Fibroblast of skin of back (primary cell): ENCODE measurements around the gene OTOA. TPM values are rescaled to one million over a fixed set of nuclear protein-coding genes. Genes with fewer than 3 reads are reported as not detected.
"Not testable (repeated sequence)": the region's sequence is repeated elsewhere in the genome, so short reads cannot be mapped to it uniquely, and the experiment has no call there.

Experiments used
- DNase-seq: peaks from one replicate; pipeline ENCODE4 v3.0.0-alpha.2; 2013
- polyA plus RNA-seq, 2 experiments: library from polyadenylated mRNA; unstranded; fragments of 120-200 nt; gene quantifications; one replicate each; pipeline ENCODE4 v1.2.1, GENCODE V29; 2013; ENCODE audit not compliant: insufficient read length in 2 of 2

The OTOA gene
- not detected for polyA plus RNA-seq (2013, experiment 1 of 2; ENCODE audit: insufficient read length)
- polyA plus RNA-seq (2013, experiment 2 of 2; ENCODE audit: insufficient read length) = not detected

DNA sequence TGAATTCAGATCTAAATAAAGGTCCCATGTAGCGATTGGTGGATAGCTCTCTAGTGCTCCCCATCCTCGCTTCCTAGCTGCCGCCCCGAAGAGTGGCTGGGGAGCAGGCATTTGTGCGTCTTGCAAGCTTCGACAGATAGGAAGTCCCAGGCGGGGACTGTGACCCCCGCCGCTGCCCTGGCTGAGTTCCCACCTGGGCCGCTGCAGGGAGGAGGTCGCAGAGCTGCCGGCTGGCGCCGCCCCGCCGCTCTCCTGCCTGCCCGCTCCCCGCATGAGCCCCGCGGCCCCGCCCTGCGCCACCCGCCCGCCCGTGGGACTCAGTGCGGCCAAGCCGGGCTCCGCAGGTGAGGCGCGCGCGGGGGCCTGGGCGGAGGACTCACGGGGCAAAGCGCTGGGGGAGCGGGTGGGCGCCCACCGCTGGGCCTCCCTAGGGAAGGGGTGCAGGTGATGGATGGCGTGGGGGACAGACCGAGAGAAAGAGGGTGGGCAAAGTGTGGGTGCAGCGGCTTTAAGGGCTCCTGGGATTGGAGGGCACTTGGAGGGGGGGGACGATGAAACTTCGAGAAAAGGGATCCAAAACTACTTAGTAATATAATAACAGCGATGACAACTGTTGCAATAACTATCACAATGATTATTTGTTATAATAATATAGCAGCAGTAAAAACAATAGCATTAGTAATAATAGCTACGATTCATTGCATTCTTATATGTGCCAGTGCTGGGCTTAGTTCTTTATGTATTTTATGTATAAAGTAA, at the start of gene OTOA:
Gene OTOA (plus strand): TSS at position 80 of the 759 bp plus-strand sequence. CDS start 14,547 bp downstream, outside the sequence.
- DNase-seq = no peak

DNA sequence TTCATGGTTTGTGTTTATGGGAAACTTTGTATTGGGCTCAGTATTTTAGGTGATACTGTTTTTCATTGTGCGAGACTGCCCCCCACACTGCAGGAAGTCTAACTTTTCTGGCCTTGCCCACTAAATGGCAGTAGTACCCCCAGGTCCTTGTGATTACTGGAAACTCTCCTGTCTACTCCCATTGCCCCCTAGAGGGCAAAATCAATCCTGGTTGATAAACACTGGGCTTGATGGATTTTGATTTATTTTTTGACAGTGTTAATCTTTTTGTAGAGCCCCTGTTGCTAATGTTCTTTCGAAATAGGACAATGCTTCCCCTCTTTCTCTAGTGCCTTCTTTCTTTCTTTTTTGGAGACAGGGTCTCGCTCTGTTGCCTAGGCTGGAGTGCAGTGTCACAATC, 48.9 kb upstream of the OTOA start:
- DNase-seq = no peak

DNA sequence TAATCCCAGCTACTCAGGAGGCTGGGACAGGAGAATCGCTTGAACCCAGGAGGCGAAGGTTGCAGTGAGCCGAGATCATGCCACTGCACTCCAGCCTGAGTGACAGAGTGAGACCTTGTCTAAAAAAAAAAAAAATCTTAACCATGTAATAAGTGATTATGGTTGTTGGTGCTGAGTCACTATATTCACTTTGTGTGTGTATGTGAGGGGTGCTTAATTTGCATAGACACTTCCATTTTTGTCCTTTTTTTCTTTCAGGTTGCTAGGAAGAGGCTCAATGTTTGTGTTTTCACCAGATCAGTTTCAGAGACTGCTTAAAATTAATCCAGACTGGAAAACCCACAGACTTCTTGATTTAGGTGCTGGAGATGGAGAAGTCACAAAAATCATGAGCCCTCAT, 46.2 kb upstream of the OTOA start:
- no peak for DNase-seq

DNA sequence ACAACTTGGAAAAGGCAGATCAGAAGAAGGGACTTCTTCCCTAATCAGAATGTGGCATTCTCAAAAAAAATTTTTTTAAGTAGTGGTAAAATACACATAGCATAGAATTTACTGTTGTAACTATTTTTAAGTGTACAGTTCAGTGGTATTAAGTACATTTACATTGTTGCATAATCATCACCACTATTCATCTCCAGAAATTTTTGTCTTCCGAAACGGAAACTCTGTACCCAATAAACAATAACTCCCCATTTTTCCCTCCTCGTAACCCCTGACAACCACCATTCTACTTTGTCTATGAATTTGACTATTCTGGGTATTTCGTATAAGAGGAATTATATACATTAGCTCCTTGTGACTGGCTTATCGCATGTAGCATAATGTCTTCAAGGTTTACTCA, 45.5 kb upstream of the OTOA start:
- DNase-seq = no peak

DNA sequence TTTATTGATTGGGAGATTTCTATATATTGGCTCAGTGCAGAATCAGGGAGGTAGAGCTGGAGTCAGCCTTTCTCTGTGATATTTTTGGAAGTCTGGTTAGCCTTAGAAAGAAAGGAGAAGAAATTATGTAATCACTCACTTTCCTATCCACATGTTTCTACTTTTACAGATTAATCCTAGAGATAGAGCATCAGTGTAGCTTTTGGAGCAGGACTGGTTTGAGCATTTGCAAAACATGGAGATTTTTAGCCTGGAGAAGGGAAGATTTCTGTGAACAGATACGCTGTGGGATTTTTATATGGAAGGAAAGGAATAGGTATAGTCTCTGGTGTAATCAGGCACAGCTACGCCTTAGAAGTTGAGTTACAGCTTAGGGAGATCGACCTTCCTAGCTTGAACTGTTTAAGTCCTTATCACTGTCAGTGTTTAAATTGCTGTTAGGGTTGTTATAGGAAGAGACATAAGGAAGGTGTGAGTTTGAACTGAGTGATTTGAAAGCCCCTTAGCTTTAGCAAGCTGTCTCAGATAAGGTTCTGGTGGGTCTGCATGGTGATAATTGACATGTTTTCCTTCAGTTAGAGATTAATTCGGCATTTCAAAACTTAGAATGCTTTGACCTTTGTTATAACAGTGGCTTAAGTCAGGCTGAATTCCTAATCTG, 43.9 kb upstream of the OTOA start:
- DNase-seq = no peak

DNA sequence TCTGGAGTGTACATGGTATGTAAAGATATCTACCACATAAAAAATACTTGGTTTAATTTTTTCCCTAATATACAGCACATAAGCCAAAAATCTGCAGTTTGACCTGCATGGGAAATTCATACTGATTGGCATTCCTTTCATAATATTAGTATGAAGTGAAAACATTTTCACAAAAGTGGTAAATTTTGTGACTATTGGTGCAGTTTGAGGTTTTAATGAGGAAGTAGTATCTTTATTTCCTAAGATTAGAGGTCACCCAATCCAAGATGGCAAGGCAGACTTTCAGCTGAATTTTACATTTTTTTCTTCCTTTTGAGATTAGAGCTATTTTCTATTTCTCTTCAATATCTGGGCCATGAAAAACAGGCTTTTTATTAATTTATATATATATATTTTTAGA, 43.2 kb upstream of the OTOA start:
- DNase-seq = no peak

DNA sequence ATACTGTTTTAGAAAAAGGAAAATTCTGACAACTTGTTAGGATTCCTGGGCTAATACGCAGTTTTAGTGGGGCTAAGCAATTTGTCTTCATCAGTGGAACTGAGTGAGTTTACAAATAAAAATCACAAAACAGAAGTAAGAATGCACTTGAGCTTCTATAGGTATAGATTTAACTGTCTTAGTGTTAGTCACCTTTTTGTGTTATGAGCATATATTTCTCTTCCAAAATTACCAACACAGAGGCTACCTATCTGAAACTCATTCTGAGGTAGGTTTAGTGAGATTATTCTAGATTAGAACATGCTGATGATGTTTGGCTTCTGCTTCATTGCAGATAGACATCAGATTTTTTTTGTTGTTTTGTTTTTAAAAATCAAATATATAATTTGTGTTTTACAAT, 41.2 kb upstream of the OTOA start:
- no peak for DNase-seq

DNA sequence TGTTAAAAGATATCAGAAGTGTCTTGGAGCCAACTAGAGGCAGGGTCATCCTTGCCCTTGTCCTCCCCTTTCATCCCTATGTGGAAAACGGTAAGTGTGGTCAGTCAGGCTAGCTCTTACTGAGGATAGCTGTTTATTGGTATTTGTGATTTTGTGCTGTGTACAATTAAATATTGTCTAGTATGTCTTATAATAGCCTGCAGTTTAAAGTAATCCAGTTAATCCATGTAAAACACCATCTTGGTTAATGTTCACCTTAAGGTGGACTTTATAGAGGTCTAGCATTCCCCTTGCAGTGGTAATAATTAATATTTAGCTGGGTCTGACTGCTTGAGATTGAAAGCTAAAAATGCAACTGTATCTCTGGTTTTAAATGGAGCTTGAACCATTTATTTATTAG, 38.7 kb upstream of the OTOA start:
- no peak for DNase-seq

DNA sequence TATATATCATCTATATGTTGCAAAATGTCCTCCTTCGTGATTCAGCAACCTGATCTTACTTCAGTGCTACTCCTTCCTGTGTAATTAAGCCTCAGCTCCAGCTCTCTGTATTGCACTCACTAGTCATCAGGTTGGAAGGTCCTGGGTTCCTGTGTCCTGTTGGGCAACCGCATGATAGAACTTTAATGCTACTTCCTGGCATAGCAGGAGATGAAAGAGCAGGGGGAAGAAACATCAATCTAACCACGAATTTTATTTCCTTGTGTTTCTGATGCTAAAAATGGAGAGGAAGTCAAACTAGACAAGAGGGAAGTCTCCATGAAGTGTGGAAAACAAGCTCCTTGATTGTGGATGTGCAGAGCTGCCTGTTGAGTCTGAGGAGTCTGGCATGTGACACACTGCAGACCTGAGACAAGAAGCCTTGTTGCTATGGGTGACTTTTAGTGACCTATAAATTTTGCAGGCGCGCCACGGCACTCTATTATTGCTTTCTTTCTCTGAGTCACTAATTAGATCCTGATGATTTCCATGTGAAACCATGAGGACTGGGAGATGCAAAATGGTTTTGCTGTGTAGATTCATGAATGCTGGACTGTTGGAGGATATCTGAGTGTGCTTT, 37.0 kb upstream of the OTOA start:
- peak; percentile 92 for DNase-seq

DNA sequence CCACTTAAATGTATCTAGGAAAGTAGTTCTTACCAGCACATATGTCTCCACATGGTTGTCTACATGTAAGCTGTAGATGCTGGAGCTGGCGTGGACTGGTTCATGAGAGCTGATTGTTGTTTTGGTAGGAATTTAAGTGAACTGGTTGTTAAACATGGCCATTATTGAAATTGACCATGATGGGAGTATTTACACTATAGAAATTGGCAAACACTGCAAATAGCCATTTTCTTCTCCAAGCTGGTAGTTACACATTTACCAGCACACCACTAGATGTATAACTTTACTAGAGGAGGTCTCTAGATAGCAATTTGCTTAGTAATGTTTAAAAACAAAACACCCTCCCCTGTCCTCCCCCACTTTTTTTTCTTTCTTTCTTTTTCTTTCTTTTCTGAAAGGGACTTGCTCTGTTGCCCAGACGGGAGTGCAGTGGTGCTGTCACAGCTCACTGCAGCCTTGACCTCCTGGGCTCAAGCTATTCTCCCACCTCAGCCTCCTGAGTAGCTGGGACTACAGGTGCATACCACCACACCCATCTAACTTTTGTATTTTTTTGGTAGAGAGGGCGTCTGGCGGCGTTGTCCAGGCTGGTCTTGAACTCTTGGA, 35.5 kb upstream of the OTOA start:
- peak; percentile 38 for DNase-seq

DNA sequence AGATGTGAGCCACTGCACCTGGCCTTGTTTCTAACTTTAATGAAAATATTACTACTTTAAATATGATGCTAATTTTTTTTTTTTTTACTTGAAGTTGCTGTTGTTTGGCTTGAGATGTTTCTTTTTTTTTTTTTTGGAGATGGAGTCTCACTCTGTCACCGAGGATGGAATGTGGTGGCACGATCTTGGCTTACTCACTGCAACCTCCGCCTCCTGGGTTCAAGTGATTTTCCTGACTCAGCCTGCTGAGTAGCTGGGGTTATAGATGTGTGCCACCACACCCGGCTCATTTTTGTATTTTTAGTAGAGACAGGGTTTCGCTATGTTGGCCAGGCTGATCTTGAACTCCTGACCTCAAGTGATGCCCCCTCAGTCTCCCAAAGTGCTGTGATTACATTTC, 35.0 kb upstream of the OTOA start:
- peak; percentile 77 for DNase-seq

DNA sequence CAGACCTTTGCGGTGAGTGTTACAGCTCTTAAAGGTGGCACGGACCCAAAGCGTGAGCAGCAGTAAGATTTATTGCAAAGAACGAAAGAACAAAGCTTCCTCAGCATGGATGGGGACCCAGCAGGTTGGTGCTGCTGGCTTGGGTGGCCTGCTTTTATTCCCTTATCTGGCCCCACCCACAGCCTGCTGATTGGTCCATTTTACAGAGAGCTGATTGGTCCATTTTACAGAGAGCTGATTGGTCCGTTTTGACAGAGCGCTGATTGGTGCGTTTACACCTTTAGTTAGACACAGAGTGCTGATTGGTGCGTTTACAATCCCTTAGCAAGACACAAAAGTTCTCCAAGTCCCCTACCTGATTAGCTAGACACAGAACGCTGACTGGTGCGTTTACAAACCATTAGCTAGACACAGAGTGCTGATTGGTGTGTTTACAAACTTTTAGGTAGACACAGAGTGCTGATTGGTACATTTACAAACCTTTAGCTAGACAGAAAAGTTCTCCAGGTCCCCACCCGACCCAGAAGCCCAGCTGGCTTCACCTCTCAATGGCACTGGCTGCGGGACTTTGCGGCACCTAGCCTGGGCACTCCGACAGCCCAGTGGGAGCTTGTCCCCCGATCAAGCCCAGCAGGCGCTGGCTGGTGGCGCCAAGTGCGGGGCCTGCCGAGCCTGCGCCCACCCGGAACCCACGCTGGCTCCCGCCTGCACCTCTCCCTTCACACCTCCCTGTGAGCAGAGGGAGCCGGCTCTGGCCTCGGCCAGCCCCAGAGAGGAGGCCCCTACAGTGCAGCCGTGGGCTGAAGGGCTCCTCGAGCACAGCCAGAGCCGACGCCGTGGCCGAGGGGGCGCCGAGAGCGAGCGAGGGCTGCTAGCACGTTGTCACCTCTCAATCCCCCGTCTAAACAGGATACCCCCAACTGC, 33.9 kb upstream of the OTOA start:
- not testable (repeated sequence) for DNase-seq

DNA sequence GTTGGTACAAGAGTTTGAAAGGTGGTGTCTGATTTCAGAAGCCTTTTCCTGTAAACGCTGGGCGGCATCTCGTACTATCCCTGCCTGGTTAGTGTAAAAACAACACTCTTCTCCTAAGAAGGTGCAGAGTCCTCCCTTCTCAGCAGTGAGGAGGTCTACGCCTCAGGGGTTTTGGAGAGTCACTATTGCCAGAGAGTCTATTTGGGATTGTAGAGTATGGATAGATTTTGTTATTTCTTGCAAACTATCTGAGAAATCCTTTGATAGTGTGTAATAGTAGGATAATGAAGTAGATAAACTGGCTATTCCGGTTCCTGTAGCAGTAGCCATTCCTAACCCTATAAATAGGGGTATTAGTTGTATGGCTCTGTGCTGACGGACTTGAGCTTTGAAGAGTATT, 32.9 kb upstream of the OTOA start:
- DNase-seq = not testable (repeated sequence)

DNA sequence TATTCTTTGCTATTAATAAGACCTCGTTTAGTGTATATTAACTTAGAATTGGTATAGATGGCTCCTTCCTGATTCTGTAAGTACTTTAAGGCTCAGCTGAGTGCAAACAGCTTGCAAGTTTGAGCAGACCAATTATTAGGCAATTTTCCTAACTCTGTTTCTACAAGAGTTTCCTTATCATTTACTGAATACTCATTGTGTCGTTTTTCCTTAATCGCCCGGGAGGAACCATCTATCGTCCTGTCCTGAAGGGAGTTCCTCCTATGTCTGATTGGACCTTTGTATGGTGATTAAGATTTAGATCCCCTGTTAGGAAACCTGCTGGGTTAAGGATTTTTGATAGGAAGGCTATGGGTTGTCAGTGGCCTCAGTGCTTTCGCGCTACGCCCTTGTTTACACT, 32.4 kb upstream of the OTOA start:
- DNase-seq = not testable (repeated sequence)

DNA sequence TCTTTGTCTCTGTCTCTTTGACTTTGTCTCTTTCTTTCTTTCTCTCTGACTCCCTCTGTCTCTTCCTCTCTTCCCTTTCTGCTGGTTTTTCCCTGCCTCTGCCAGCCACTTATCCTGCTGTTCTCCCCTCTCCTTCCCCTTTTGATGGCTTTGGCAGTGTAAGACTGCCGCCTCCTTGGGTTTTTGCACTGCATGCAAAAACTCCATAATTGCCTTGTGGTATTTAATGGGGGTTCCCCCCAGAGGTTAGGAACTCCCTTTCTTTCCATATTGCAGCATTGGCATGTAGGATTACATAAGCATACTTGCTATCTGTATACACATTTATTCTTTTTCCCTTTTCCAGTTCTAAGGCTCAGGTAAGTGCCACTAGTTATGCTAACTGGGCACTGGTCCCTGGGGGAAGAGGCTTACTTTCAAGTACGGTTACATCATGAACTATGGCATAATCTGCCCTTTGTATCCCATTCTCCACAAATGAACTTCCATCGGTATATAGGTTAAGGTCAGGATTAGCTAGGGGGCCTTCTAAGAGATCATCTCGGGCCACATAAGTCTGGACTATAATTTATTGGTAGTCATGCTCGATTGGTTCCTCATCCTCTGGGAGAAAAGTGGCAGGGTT, 31.7 kb upstream of the OTOA start:
- not testable (repeated sequence) for DNase-seq

DNA sequence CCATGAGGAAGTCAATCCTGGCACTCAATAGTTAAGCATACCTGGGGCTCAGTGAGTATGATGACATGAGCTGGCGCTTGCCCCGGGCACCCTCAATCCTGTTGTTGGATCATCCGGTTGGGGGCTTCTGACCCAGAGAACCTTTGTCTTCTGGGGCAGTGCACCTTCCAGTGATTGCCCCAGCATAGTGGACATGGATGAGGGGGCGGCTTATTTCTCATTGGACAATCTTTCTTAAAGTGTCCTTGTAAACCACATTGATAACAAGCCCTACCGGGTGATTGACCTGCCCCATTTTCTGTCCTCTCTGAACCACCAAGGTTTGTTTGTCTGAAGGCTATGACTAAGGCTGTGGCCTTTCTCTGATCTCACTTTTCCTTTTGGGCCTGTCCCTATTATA, 29.6 kb upstream of the OTOA start:
- DNase-seq = no peak

DNA sequence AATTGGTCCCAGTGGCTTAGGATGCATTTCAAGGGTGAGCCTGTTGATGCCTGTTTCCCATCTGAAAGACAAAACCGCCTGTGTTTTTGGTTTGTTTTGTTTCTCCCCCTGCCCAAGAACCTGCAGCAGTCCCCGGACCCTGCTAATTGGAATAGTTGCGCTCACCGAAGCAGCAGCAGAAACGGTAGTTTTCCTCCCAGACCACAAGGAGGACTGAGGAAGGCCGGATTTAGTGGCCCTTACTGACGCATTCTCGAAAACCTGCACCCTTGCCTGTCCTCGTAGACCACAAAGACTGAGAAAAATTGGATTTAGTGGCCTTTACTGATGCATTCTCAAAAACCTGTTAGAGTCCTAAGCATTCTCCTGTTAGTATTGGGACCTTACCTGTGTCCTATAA, 28.1 kb upstream of the OTOA start:
- DNase-seq = not testable (repeated sequence)

DNA sequence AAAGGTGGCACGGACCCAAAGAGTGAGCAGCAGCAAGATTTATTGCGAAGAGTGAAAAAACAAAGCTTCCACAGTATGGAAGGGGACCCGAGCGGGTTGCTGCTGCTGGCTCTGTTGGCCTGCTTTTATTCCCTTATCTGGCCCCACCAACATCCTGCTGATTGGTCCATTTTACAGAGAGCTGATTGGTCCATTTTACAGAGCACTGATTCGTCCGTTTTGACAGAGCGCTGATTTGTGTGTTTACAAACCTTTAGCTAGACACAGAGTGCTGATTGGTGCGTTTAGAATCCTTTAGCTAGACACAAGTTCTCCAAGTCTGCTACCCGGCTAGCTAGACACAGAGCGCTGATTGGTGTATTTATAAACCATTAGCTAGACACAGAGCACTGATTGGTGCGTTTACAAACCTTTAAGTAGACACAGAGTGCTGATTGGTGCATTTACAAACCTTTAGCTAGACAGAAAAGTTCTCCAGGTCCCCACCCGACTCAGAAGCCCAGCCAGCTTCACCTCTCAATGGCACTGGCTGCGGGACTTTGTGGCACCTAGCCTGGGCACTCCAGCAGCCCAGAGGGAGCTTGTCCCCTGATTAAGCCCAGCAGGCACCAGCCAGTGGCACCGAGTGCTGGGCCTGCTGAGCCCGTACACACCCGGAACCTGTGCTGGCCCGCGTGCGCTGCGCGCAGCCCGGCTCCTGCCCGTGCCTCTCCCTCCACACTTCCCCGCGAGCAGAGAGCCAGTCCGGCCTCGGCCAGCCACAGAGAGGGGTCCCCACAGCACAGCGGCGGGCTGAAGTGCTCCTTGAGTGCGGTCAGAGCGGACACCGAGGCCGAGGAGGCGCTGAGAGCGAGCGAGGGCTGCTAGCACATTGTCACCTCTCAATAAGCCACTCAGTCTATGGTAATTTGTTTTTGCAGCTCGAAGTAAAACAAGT, 26.5 kb upstream of the OTOA start:
- no peak for DNase-seq

DNA sequence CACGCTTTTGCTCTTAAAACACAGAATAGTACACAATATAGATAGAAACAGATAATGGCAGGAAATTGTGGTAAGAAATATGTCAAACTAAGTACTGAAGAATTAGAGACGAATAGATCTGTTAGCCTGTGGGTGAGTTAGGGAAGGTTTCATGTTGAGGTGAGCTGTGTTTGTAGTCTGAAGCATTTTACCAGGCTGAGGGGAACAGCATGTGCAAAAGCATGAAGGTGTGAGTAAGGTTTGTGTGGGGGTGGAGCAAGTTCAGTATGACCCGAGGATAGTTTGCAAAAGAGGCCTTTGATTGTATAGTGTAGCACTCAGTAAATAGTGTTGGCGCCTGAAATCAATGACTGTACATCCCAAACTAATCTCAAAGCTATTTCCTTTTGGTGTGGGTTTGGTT, 25.2 kb upstream of the OTOA start:
- peak; percentile 51 for DNase-seq

DNA sequence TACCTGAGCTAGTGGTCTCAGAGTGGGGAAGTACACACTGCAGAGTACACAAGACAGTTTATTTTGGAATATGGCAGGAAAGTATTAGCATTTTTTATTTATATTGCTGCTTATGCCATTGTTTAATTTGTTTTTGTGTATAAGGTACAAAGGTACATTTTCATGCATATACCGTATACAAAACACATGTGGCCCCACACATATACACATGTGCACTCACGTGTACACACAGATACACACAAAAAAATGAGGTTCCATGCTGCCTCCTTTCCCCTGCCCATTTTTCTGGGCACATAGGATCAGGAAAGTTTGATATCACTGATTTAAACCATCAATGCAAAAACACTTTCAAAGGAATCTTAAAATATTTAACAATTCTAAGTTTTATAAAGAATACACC, 24.3 kb upstream of the OTOA start:
- no peak for DNase-seq
